HepG2 (cell line): ENCODE measurements around the gene FNBP1L. TPM values are rescaled to one million over a fixed set of nuclear protein-coding genes. Genes with fewer than 3 reads are reported as not detected.

Experiments used
- ATAC-seq: fragments of 200-7000 bp; cut with Tn5 transposase; 3 replicates; pipeline ENCODE4 v1.9.1; 2020; ENCODE audit warnings: mild to moderate bottlenecking, moderate library complexity
- Bru-seq: library from RNA; stranded (reverse); fragments of 400-500 nt; gene quantifications from one replicate; lab custom pipeline; 2021; lab: Mats Ljungman, UMichigan
- BruChase-seq, 2 experiments: library from RNA; stranded (reverse); fragments of 400-500 nt; gene quantifications; one replicate each; lab custom pipeline; 2021; lab: Mats Ljungman, UMichigan
- BruUV-seq: library from RNA; stranded (reverse); fragments of 400-500 nt; replicated peaks from 2 replicates; lab custom pipeline; 2021; lab: Mats Ljungman, UMichigan
- CTCF ChIA-PET: fragments of 300-600 bp; formaldehyde crosslinking; extraction: SDS; loops from one replicate; lab custom pipeline; 2021; ENCODE audit warnings: low total read pairs, inconsistent platforms, low intra/inter-chr PET ratio; lab: Yijun Ruan, JAX
- POLR2A ChIA-PET: fragments of 350-600 bp; sonication (Branson Sonifier 250); formaldehyde crosslinking; loops from one replicate; lab custom pipeline; 2020; ENCODE audit warnings: antibody characterized with exemption, inconsistent platforms; lab: Yijun Ruan, JAX
- DNase-seq: peaks from one replicate; pipeline ENCODE4 v3.0.0-alpha.2; 2015; ENCODE audit warnings: low spot score
- FAIRE-seq: peaks from 3 replicates; lab custom pipeline; 2011; peaks lifted over from hg19 to GRCh38; lab: Jason Lieb, UNC
- H2AFZ ChIP-seq: one replicate; pipeline ENCODE4 v1.6.1; 2011; ENCODE audit warnings: low read length, inconsistent platforms
- H3K27ac ChIP-seq: fragments of 300-600 bp; 3 replicates; pipeline ENCODE4 v1.8.0; 2011; ENCODE audit warnings: mixed run types, mild to moderate bottlenecking, mixed read lengths, low read length, inconsistent platforms; ENCODE audit not compliant: insufficient read depth; ENCODE audit errors: extremely low read length
- H3K27me3 ChIP-seq, 2 experiments: fragments of 200-600 bp in 1 of 2; 2 replicates in 1 of 2; 3 replicates in 1 of 2; pipeline versions ENCODE4 v1.6.0 to v1.8.0; 2011; ENCODE audit warnings: low read length in 2 of 2, mild to moderate bottlenecking in 2 of 2, moderate library complexity in 2 of 2, inconsistent platforms in 1 of 2; ENCODE audit not compliant: insufficient read depth in 2 of 2, control insufficient read depth in 1 of 2
- H3K36me3 ChIP-seq, 2 experiments: fragments of 200-600 bp in 1 of 2; replicated peaks in 1 of 2; 2 replicates in 1 of 2; 3 replicates in 1 of 2; pipeline versions ENCODE4 v1.5.1 to v1.8.0; 2011; ENCODE audit warnings: low read length in 2 of 2, inconsistent platforms in 1 of 2; ENCODE audit not compliant: insufficient read depth in 2 of 2, control insufficient read depth in 1 of 2
- H3K4me1 ChIP-seq: 2 replicates; pipeline ENCODE4 v1.5.1; 2012; ENCODE audit warnings: low read length, inconsistent platforms; ENCODE audit not compliant: insufficient read depth
- H3K4me2 ChIP-seq: 2 replicates; pipeline ENCODE4 v1.6.0; 2011; ENCODE audit warnings: low read depth, low read length, inconsistent platforms
- H3K4me3 ChIP-seq, 3 experiments: fragments of 200-600 bp in 1 of 3; sonication (generic), shearing (Covaris generic) in 1 of 3; replicated peaks in 1 of 3; 2 replicates each; pipeline ENCODE4 v1.5.1; 2011 to 2016; ENCODE audit warnings: low read length in 3 of 3, inconsistent platforms in 2 of 3, low read depth in 2 of 3, mild to moderate bottlenecking in 2 of 3, control low read depth in 1 of 3, mixed read lengths in 1 of 3; ENCODE audit not compliant: insufficient read depth in 1 of 3
- H3K79me2 ChIP-seq: one replicate; pipeline ENCODE4 v1.6.1; 2011; ENCODE audit warnings: low read length, inconsistent platforms; ENCODE audit not compliant: insufficient read depth
- H3K9ac ChIP-seq: 2 replicates; pipeline ENCODE4 v1.6.0; 2011; ENCODE audit warnings: mild to moderate bottlenecking, low read depth, low read length, inconsistent platforms; ENCODE audit not compliant: insufficient read depth
- H3K9me3 ChIP-seq: 2 replicates; pipeline ENCODE4 v1.5.1; 2012; ENCODE audit warnings: mild to moderate bottlenecking, low read length
- H4K20me1 ChIP-seq: 2 replicates; pipeline ENCODE4 v1.6.0; 2011; ENCODE audit warnings: inconsistent platforms, mild to moderate bottlenecking, low read length, moderate library complexity; ENCODE audit not compliant: insufficient read depth
- CBX2 ChIP-seq, 2 experiments: fragments of 200-600 bp in 1 of 2; sonication (generic); formaldehyde crosslinking in 1 of 2; IDR thresholded peaks; 2 replicates each; pipeline versions ENCODE4 v1.7.0 to v1.8.1; 2018 to 2022; ENCODE audit warnings: low read depth in 2 of 2, low read length in 1 of 2, mild to moderate bottlenecking in 1 of 2, missing genetic modification reagents in 1 of 2
- GABPB1 ChIP-seq: IDR thresholded peaks from 2 replicates; pipeline ENCODE4 v1.6.1; 2016; ENCODE audit warnings: mild to moderate bottlenecking, missing genetic modification reagents, moderate library complexity, missing compliant biosample characterization
- MLXIP ChIP-seq: sonication (generic); formaldehyde crosslinking; IDR thresholded peaks from 2 replicates; pipeline ENCODE4 v1.9.0; 2021; ENCODE audit warnings: missing genetic modification reagents, borderline replicate concordance
- SALL2 ChIP-seq: sonication (generic); formaldehyde crosslinking; IDR thresholded peaks from 2 replicates; pipeline ENCODE4 v1.8.1; 2023; ENCODE audit warnings: mild to moderate bottlenecking, missing genetic modification reagents, inconsistent platforms
- TERF1 ChIP-seq: sonication (generic); formaldehyde crosslinking; IDR thresholded peaks from 2 replicates; pipeline ENCODE4 v1.8.0; 2022; ENCODE audit warnings: mild to moderate bottlenecking, missing genetic modification reagents, moderate library complexity
- ZEB1 ChIP-seq: IDR thresholded peaks from 2 replicates; pipeline ENCODE4 v1.6.1; 2012; ENCODE audit warnings: mild to moderate bottlenecking, low read depth, inconsistent platforms; ENCODE audit not compliant: insufficient replicate concordance
- ZNF143 ChIP-seq: sonication (generic); formaldehyde crosslinking; IDR thresholded peaks from 2 replicates; pipeline ENCODE4 v1.4.0; 2020; ENCODE audit warnings: missing genetic modification reagents
- ZNF264 ChIP-seq: sonication (generic); formaldehyde crosslinking; IDR thresholded peaks from 2 replicates; pipeline ENCODE4 v1.4.0; 2020; ENCODE audit warnings: missing genetic modification reagents
- ZNF75D ChIP-seq: sonication (generic); formaldehyde crosslinking; IDR thresholded peaks from 2 replicates; pipeline ENCODE4 v1.8.1; 2023; ENCODE audit warnings: missing genetic modification reagents, mild to moderate bottlenecking, borderline replicate concordance
- ZNF879 ChIP-seq: sonication (generic); formaldehyde crosslinking; IDR thresholded peaks from 2 replicates; pipeline ENCODE4 v1.8.1; 2023; ENCODE audit warnings: missing genetic modification reagents
- WGBS: methylation state at CpG from one replicate; pipeline ENCODE4 v1.1.6; 2017; ENCODE audit warnings: low lambda C conversion rate; 5-methylcytosine and 5-hydroxymethylcytosine counted together
- in situ Hi-C: cut with HindIII; loops from 2 replicates; pipeline ENCODE4 v1.10.0; 2017; ENCODE audit warnings: low pct_unique_long_range_greater_than_20kb; ENCODE audit not compliant: extremely low pct_ligation_motif_present
- intact Hi-C: fragments of 100-400 bp; cut with micrococcal nuclease; formaldehyde crosslinking; loops from one replicate; pipeline ENCODE4 v1.10.0; 2022; ENCODE audit not compliant: unreplicated experiment
- long read RNA-seq, 2 experiments: library from RNA in 1 of 2; library from polyadenylated mRNA in 1 of 2; stranded (forward) in 1 of 2; unstranded in 1 of 2; transcript quantifications; one replicate each; pipeline ENCODE4 v2.0.0, GENCODE V29; 2019 to 2022
- polyA minus RNA-seq, 3 experiments: library from RNA; depleted of rRNA, polyadenylated mRNA; stranded (reverse); fragments of >200 nt; gene quantifications; 2 replicates each; pipeline ENCODE4 v1.2.3, GENCODE V29; 2011; ENCODE audit warnings: low replicate concordance in 1 of 3
- polyA plus RNA-seq, 8 experiments: library from polyadenylated mRNA; depleted of rRNA in 3 of 8; stranded (reverse) in 7 of 8; unstranded in 1 of 8; fragments of >200 nt; fragmentation: Illumina TruSeq in 4 of 8; extraction: Trizol in 4 of 8; gene quantifications; 2 replicates each; pipeline versions ENCODE4 v1.2.1 to v1.2.3, GENCODE V29; 2011 to 2016; ENCODE audit warnings: low read depth in 4 of 8, missing spikeins in 1 of 8, mixed read lengths in 1 of 8; ENCODE audit not compliant: insufficient read depth in 1 of 8
- total RNA-seq, 5 experiments: library from RNA; depleted of rRNA; stranded (reverse); fragments of >200 nt; fragmentation: Illumina TruSeq; extraction: Trizol; gene quantifications; 2 replicates each; pipeline ENCODE4 v1.2.3, GENCODE V29; 2016; ENCODE audit warnings: low read depth in 1 of 5

FNBP1L gene
- total RNA-seq (2016; rRNA removed; fragmentation: Illumina TruSeq; extraction: Trizol), result 27.1 and 41.3 TPM in 2 replicates
- 2.3 and 3.3 TPM in 2 replicates for total RNA-seq (2016; cell fraction: cytosol; rRNA removed; fragmentation: Illumina TruSeq; extraction: Trizol; ENCODE audit: low read depth)
- 27.1 and 40.1 TPM in 2 replicates for total RNA-seq (2016; cell fraction: insoluble cytoplasmic fraction; rRNA removed; fragmentation: Illumina TruSeq; extraction: Trizol)
- 10.8 and 11.9 TPM in 2 replicates for total RNA-seq (2016; cell fraction: membrane; rRNA removed; fragmentation: Illumina TruSeq; extraction: Trizol)
- 28.0 and 31.5 TPM in 2 replicates for total RNA-seq (2016; cell fraction: nucleus; rRNA removed; fragmentation: Illumina TruSeq; extraction: Trizol)
- polyA plus RNA-seq (2011; rRNA removed), result 21.6 and 24.1 TPM in 2 replicates
- 10.5 and 18.1 TPM in 2 replicates for polyA plus RNA-seq (2011; cell fraction: cytosol; rRNA removed)
- 12.7 and 16.6 TPM in 2 replicates for polyA plus RNA-seq (2011; cell fraction: nucleus; rRNA removed)
- polyA plus RNA-seq (2012), result 28.0 and 34.5 TPM in 2 replicates
- 1.2 and 1.5 TPM in 2 replicates for polyA plus RNA-seq (2016; cell fraction: cytosol; fragmentation: Illumina TruSeq; extraction: Trizol; ENCODE audit: low read depth)
- polyA plus RNA-seq (2016; cell fraction: insoluble cytoplasmic fraction; fragmentation: Illumina TruSeq; extraction: Trizol; ENCODE audit: low read depth), result 31.4 and 32.8 TPM in 2 replicates
- 5.1 and 5.4 TPM in 2 replicates for polyA plus RNA-seq (2016; cell fraction: membrane; fragmentation: Illumina TruSeq; extraction: Trizol; ENCODE audit: low read depth)
- 22.9 and 23.6 TPM in 2 replicates for polyA plus RNA-seq (2016; cell fraction: nucleus; fragmentation: Illumina TruSeq; extraction: Trizol; ENCODE audit: insufficient read depth, low read depth)
- polyA minus RNA-seq (2011; rRNA and poly(A)+ RNA removed; ENCODE audit: low replicate concordance), result 8.9 and 25.8 TPM in 2 replicates
- polyA minus RNA-seq (2011; cell fraction: cytosol; rRNA and poly(A)+ RNA removed), result 21.8 and 28.5 TPM in 2 replicates
- polyA minus RNA-seq (2011; cell fraction: nucleus; rRNA and poly(A)+ RNA removed), result 101 and 102 TPM in 2 replicates
- percentile 83 among the genes with signal in this experiment for Bru-seq, nascent RNA
- BruChase-seq, experiment 1, labeled RNA remaining after a 6-hour chase, result percentile 80 among the genes with signal in this experiment
- BruChase-seq, experiment 2, labeled RNA remaining after a 2-hour chase, result percentile 81 among the genes with signal in this experiment
- long read RNA-seq, experiment 1, partial matches to known transcripts, result 13 of 16 reads
- long read RNA-seq, experiment 1, other reads (novel, unspliced or antisense), result 1 of 16 reads
- long read RNA-seq, experiment 2, full-length matches to known transcripts, result 3 of 25 reads
- long read RNA-seq, experiment 2, partial matches to known transcripts, result 22 of 25 reads
- long read RNA-seq, experiment 2, other reads (novel, unspliced or antisense), result 0 of 25 reads

GRCh38 chr1:93447481-93448291, at the start of gene FNBP1L:
FNBP1L (plus strand) TSS chr1:93448118; CDS start chr1:93448282, 164 bp downstream.
- ATAC-seq (peak; percentile 90), DNase-seq (peak; percentile 65), FAIRE-seq (no peak)
- in situ Hi-C loops, result loop anchor here (5.0 kb wide), 1 partner anchor 170 kb away; no protein-coding TSS in a partner anchor
- H3K4me1 ChIP-seq, result peaks cover 31% of the 10 kb centered on the region
- H3K27me3 ChIP-seq, result no peaks in the 10 kb centered on the region; a peak in 1 of 5 replicates
- WGBS, result 3% methylated on average over 13 of the region's 52 CpGs
- peak within 1 kb of the TSS; percentile 90 for H3K9ac ChIP-seq
- peak within 1 kb of the TSS; percentile 88 for H2AFZ ChIP-seq
- intact Hi-C loops, result loop anchor here (2.0 to 5.0 kb wide), 2 partner anchors 145 to 171 kb away; no protein-coding TSS in a partner anchor
- peaks cover 41% of the 10 kb centered on the region for H3K79me2 ChIP-seq
- peak within 1 kb of the TSS; percentile 79 for H3K4me2 ChIP-seq
- POLR2A ChIA-PET, result interaction anchor here (0.9 to 3.1 kb wide), 12 partner anchors 102 to 431 kb away, joined by 3 to 30 read pairs (median 3); partner anchors contain the start of genes DNTTIP2, DR1 and MTF2
- H3K36me3 ChIP-seq, result no peaks in the 10 kb centered on the region
- no peaks in the 10 kb centered on the region for H3K9me3 ChIP-seq
- H3K27ac ChIP-seq, result peak within 1 kb of the TSS; percentile 90
- H3K4me3 ChIP-seq, result peak within 1 kb of the TSS; percentile 87 to 99 (median 99)
- CTCF ChIA-PET, result no interaction called here
- peaks cover 26% of the 10 kb centered on the region for H4K20me1 ChIP-seq
- TSS peak; percentile 70 for BruUV-seq
- TF ChIP-seq GABPB1, result peak; percentile 69; the same call in 1 of the 2 replicates
- TF ChIP-seq ZNF75D, result no peak
- TF ChIP-seq SALL2 (CRISPR knock-in tag), result no peak
- TF ChIP-seq ZNF264 (CRISPR knock-in tag), result no peak
- no peak for TF ChIP-seq CBX2 (IDR thresholded peaks at IDR 0.05; ENCODE audit: low read depth, low read length)
- 0 out of 2 replicates have a peak, but pooled peaks have one; percentile 63 for TF ChIP-seq CBX2 (CRISPR knock-in tag; IDR thresholded peaks at IDR 0.05; ENCODE audit: low read depth)
- TF ChIP-seq TERF1, result no peak
- peak; percentile 80 for TF ChIP-seq ZNF143 (CRISPR knock-in tag)
- TF ChIP-seq MLXIP (CRISPR knock-in tag), result no peak
- TF ChIP-seq ZNF879, result 0 out of 2 replicates have a peak, but pooled peaks have one; percentile 19
- no peak for TF ChIP-seq ZEB1
